Activated CD8-positive, alpha-beta memory T cell treated with anti-CD3 and anti-CD28 coated beads, Interleukin-2, amount 50 U/mL, for 1 hour (primary cell): Measurements from ENCODE around the gene RAD52.

Experiments used
- DNase-seq: peaks from one replicate; pipeline ENCODE4 v3.0.0-alpha.2; 2020; ENCODE audit errors: extremely low read depth

RAD52 gene

DNA sequence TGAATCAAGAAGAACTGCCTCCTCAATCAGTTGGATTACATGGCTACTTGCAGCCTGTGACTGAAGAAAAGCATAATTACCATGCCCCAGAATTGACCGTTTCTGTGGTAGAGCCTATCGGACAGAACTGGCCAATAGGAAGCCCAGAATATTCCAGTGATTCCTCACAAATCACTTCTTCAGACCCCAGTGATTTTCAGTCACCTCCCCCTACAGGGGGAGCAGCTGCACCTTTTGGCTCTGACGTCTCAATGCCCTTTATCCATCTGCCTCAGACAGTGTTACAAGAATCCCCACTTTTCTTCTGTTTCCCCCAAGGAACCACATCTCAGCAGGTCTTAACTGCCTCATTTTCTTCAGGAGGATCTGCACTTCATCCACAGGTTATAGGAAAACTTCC is 80.8 kb downstream of the RAD52 start:
- no peak for DNase-seq

DNA sequence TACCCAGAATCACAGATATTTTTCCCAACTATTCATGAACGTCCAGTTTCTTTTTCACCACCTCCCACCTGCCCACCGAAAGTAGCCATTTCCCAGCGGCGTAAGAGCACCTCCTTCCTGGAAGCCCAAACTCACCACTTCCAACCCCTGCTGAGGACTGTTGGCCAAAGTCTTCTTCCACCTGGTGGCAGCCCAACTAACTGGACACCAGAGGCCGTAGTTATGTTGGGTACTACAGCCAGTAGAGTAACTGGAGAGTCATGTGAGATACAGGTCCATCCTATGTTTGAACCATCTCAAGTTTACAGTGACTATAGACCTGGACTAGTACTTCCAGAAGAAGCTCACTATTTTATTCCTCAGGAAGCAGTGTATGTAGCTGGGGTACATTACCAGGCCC is 81.6 kb downstream of the RAD52 start:
- DNase-seq = no peak

DNA sequence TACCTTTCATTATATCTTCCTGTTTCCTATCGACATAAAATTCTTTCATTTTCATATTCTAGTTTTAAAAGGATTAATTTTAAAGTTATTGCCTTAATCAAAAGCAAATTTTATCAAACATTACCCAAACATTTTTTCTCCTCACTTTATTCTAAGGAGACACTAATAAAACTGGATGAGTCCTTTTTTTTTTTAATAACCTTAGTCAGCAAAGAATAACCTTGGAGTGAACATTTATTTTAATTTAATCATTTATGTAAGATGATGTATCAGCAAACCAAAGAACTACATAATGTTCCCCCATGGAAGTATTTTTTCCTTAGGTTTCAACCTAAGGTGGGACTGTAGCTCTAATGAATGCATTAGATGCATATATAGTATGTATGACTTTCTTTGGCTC is 83.9 kb downstream of the RAD52 start:
- DNase-seq = no peak

DNA sequence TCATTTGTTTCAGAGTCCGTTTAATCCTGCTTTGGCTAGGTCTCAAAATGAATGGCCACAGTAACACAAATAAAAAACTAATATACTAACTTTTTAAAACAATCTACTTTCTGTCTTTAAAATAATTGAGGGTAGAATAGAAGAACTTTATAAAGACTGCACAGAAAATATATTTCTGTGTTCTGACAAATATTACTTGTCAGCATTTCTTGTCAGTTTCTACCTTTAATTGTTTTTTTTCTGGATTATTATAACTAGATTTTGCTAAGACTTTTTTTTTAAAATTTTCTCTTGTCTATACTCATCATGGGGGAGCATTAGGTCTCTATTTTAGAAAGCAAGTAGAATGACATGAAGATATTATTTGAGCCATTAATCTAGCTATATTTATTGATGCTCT is 86.2 kb downstream of the RAD52 start:
- no peak for DNase-seq

DNA sequence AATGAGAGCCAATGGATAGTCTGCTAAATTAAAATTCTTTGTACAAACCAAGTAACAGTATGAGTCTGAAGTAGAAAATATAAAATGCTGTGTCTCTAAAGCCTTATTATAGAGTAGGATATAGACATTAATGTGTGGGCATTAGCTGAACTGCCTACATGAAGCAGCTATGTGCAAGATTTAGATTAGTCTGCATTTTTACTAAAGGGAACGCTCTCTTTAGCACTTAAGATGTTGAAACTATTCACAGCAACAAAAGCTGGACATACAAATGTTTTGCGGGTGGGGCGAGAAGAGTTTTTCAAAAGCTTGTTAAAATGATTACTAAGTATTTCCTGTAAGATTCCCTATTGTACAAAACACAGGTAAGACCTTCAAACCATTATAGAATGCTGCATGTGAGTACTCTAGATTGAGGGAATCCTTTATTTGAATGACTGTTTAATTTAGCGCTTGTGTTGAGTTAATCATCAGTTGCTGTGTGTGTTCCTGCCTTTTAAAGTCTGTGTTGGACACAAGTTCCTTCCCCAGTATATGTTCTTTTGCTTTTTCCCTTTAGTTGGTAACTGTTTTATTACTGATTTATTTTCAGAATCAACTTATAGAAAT is 87.1 kb downstream of the RAD52 start:
- no peak for DNase-seq
